RWPE1 (cell line): ENCODE data around the gene PRDM7.

ENCODE experiments used
- CTCF ChIA-PET: fragments of 350-600 bp; sonication (Branson Sonifier 250); formaldehyde crosslinking; extraction: SDS; loops from one replicate; lab custom pipeline; 2021; lab: Yijun Ruan, JAX
- POLR2A ChIA-PET: fragments of 400-600 bp; formaldehyde crosslinking; extraction: SDS; loops from one replicate; lab custom pipeline; 2020; ENCODE audit warnings: antibody characterized with exemption; ENCODE audit not compliant: low non-redundant PET; lab: Yijun Ruan, JAX
- DNase-seq: peaks from one replicate; pipeline ENCODE4 v3.0.0; 2012; ENCODE audit warnings: low spot score
- H3K27ac ChIP-seq: fragments of 450-650 bp; 2 replicates; pipeline ENCODE4 v1.5.1; 2017
- TF ChIP-seq, protein P1 (sequence below): fragments of 450-650 bp; conservative IDR thresholded peaks from 2 replicates; pipeline ENCODE4 v1.5.1; 2017; ENCODE audit warnings: low read depth, mild to moderate bottlenecking

The PRDM7 gene

DNA sequence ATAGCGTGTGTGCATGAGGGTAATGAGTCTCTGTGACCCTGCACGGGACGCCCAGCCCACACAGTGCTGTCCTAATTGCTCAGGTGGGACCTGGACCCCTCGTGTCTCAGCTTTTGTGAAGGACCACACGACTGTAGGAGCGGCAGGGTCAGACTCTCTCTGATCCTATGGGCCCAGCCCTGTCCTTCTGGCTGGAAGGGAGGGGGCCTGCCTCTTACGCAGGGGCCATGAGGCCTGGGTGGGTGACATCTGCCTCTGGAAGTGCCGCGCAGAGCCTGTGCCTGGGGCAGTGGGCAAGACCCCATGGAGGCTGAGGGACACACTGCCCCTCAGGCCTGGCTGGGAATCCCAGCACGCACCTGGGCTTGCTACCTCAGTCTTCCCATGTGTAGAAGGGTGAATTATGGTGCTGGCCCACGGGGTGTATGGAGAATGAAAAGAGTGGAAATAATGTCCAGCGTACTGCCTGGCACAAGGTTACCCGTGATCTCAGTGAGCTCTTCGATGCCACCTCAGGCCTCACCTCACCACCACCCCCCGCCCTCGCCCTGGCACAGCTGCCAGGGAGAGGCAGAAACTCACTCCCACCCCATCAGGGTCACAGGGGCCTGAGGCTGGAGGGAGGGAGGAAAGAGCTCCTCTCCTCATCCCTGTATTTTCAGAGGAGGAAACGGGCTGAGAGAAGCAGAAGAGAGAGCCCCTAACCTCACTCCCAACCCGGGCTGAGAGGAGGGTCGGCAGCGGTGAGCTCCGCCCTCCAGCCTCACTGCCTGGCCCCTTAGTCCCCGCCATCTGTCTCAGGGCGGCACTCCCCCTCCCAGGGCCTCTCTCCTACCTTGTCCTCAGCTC lies 30.8 kb downstream of the PRDM7 start:
- ChIA-PET CTCF (interaction anchor here (0.6 to 1.7 kb wide), 3 partner anchors 28 to 102 kb away, joined by 3 to 5 read pairs (median 4); partner anchors contain the start of gene DBNDD1), POLR2A (no interaction called here)
- TF ChIP-seq, protein P1, sequence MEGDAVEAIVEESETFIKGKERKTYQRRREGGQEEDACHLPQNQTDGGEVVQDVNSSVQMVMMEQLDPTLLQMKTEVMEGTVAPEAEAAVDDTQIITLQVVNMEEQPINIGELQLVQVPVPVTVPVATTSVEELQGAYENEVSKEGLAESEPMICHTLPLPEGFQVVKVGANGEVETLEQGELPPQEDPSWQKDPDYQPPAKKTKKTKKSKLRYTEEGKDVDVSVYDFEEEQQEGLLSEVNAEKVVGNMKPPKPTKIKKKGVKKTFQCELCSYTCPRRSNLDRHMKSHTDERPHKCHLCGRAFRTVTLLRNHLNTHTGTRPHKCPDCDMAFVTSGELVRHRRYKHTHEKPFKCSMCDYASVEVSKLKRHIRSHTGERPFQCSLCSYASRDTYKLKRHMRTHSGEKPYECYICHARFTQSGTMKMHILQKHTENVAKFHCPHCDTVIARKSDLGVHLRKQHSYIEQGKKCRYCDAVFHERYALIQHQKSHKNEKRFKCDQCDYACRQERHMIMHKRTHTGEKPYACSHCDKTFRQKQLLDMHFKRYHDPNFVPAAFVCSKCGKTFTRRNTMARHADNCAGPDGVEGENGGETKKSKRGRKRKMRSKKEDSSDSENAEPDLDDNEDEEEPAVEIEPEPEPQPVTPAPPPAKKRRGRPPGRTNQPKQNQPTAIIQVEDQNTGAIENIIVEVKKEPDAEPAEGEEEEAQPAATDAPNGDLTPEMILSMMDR, result no peak
- H3K27ac ChIP-seq, result no peak overlapping the region
- no peak for DNase-seq

DNA sequence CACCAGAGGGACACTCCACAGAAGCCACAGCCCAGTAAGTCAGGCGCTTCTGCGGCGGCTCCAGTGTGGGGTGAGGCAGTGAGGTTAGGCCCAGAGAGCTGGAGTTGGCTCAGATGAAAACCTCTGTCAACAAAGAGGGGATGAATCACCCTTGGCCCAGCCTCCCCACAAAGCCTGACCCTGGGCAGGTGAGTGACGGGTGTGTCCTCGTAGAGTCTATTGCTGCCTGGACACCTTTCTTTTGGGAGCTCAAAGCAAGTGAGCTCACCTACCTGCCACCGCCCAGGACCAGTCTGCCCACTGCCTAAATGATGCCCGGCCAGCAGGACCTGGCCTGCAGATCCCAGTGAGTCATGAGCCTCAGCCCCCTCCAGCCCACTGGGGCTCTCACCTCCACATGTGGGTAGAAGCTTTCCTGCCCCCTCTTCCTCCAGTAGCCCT lies 33.0 kb downstream of the PRDM7 start:
- TF ChIP-seq, protein P1, result no peak
- H3K27ac ChIP-seq, result peak overlapping the region; percentile 58
- ChIA-PET CTCF (interaction anchor here (0.7 to 0.9 kb wide), 2 partner anchors 24 to 38 kb away, joined by 3 read pairs; no protein-coding TSS in a partner anchor), POLR2A (no interaction called here)
- DNase-seq, result peak; percentile 93

DNA sequence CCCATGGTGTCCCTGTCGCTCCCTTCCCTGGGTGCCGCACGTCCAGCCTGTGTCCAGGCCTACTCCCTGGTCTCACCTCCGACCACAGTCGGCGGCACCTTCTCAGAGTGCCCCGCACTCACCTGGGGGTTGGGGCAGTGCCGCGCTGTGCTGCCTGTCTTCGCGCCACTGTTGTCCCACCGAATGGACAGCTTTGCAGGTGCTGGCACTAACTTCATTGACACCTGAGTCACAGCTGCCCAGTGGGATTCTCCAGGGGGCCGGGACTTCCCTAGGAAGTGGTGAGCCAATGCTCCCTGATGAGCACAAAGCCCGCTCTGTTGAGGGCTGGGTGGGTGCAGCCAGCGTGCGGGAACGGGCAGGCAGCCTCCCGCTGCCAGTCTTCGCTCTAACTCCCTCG lies 33.6 kb downstream of the PRDM7 start:
- ChIA-PET CTCF (no interaction called here), POLR2A (no interaction called here)
- peak overlapping the region; percentile 58 for H3K27ac ChIP-seq
- DNase-seq, result no peak
- TF ChIP-seq, protein P1, result no peak

DNA sequence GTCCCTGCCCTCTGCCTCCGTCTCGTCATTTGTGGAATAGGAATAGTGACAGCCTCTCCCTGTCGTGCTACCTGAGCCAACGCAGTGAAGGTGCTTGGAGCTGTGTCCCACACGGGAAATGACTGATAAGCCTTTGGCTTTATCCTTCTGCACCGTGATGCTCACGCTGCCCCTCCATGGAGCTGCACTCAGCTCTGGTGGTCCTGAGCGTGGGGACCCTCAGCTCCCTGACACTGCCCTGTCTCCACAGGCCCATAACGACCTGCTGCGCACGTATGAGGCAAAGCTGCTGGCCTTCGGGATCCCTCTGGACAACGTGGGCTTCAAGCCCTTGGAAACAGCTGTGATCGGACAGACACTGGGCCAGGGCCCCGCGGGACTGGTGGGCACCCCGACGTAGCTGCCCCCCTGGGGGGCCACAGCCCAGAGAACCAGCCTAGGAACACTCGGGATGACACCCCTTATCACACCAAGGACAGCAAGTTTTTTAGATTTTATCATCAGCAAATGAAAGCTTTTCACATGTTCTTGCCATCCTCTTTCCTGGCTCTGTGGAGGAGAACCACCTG lies 34.1 kb downstream of the PRDM7 start:
- CTCF ChIA-PET, result no interaction called here
- no peak overlapping the region; the same call in 1 of the 2 replicates for H3K27ac ChIP-seq
- DNase-seq, result no peak
- TF ChIP-seq, protein P1, result no peak
- POLR2A ChIA-PET, result no interaction called here

DNA sequence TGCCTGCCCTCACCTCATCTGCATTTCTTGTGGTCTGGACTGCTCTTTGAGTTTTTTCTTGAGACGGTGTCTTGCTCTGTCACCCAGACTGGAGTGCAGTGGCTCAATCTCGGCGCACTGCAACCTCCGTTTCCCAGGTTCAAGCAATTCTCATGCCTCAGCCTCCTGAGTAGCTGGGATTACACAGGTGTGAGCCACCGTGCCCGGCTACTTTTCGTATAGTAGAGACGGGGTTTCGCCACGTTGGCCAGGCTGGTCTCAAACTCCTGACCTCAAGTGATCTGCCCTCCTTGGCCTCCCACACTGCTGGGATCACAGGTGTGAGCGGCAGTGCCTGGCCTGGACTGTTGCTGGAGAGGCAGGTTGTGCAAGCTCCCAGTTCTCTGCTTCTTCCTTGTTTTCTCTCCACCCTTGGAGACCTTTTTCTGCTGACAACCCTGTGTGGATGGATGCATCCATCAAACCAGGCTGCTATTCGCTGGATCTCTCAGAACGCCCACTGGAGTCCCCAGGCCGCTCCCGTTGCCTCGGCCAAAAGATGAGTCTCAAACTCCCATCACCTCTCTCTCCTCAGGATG lies 35.1 kb downstream of the PRDM7 start:
- no peak overlapping the region for H3K27ac ChIP-seq
- TF ChIP-seq, protein P1, result no peak
- ChIA-PET POLR2A (no interaction called here), CTCF (no interaction called here)
- DNase-seq, result no peak
